ENCODE measurements around the gene PEX6. TPM values are rescaled to one million over a fixed set of nuclear protein-coding genes. Genes with fewer than 3 reads are reported as not detected.
"Not testable (repeated sequence)": the region's sequence is repeated elsewhere in the genome, so short reads cannot be mapped to it uniquely, and the experiment has no call there.

The PEX6 gene
- total and polyA plus RNA-seq, 8 donors, result 5.5 to 118 (median 15.7) TPM

DNA sequence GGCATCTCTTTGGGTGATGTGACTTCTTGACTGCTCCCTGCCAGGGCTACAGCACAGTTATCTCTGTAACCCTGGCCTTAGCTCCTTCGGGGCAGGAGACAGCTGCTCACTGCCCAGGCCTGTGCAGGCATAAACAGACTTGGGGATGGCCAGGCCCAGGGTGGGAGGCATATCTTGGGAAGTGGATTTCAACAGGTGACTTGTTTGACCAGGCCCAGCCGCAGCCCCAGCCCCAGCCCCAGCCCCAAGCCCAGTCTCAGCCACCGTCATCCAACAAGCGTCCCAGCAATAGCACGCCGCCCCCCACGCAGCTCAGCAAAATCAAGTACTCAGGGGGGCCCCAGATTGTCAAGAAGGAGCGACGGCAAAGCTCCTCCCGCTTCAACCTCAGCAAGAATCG lies 27.3 kb upstream of the PEX6 start:
- H3K36me3 ChIP-seq, result peaks cover 38 to 85% (median 70%) of the 10 kb centered on the region in 4 donors
- WGBS, 5 donors, result 89 to 98% (median 96%) methylated on average over 6 to 11 of the region's 11 CpGs
- no peaks in the 10 kb centered on the region for H3K27me3 ChIP-seq
- H3K4me3 ChIP-seq, result no peak overlapping the region
- no peak overlapping the region for H3K27ac ChIP-seq
- intact Hi-C loops (cut with DNase I; ENCODE audit: low total_unique reads), result no loop called here
- TF ChIP-seq POLR2AphosphoS5 (IDR thresholded peaks at IDR 0.05) (no peak), POLR2A (IDR thresholded peaks at IDR 0.05) (no peak), EP300 (IDR thresholded peaks at IDR 0.05) (no peak)
- TF ChIP-seq, protein P1, sequence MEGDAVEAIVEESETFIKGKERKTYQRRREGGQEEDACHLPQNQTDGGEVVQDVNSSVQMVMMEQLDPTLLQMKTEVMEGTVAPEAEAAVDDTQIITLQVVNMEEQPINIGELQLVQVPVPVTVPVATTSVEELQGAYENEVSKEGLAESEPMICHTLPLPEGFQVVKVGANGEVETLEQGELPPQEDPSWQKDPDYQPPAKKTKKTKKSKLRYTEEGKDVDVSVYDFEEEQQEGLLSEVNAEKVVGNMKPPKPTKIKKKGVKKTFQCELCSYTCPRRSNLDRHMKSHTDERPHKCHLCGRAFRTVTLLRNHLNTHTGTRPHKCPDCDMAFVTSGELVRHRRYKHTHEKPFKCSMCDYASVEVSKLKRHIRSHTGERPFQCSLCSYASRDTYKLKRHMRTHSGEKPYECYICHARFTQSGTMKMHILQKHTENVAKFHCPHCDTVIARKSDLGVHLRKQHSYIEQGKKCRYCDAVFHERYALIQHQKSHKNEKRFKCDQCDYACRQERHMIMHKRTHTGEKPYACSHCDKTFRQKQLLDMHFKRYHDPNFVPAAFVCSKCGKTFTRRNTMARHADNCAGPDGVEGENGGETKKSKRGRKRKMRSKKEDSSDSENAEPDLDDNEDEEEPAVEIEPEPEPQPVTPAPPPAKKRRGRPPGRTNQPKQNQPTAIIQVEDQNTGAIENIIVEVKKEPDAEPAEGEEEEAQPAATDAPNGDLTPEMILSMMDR (IDR thresholded peaks at IDR 0.05), result no peak
- H3K4me1 ChIP-seq, result no peaks in the 10 kb centered on the region
- no peaks in the 10 kb centered on the region for H3K9me3 ChIP-seq
- no peak for DNase-seq

DNA sequence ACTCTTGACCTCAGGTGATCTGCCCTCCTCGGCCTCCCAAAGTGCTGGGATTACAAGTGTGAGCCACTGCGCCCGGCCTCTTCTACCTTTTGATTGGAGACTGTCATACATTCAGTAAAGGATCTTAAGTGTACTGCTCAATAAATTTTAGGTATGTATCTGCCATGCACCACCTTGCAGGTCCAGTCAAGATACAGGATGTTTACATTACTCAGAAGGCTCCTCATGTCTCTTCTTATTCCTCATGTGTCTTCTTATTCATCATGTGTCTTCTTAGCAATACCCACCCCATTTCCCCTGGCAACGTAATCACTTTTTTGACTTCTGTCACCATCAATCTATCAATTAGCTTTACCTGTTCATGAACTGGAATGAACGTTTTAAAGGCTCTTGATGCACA lies 26.9 kb upstream of the PEX6 start:
- intact Hi-C loops (cut with DNase I; ENCODE audit: low total_unique reads), result no loop called here
- 86 to 95% (median 92%) methylated on average over 5 of the region's 5 CpGs for WGBS, 5 donors
- H3K4me1 ChIP-seq, result no peaks in the 10 kb centered on the region
- no peak for DNase-seq
- TF ChIP-seq POLR2AphosphoS5 (IDR thresholded peaks at IDR 0.05) (no peak), EP300 (IDR thresholded peaks at IDR 0.05) (no peak), POLR2A (IDR thresholded peaks at IDR 0.05) (no peak)
- TF ChIP-seq, protein P1 (IDR thresholded peaks at IDR 0.05), result no peak
- H3K4me3 ChIP-seq, result no peak overlapping the region
- no peaks in the 10 kb centered on the region for H3K9me3 ChIP-seq
- no peaks in the 10 kb centered on the region for H3K27me3 ChIP-seq
- peaks cover 34 to 84% (median 68%) of the 10 kb centered on the region in 4 donors for H3K36me3 ChIP-seq
- no peak overlapping the region for H3K27ac ChIP-seq

DNA sequence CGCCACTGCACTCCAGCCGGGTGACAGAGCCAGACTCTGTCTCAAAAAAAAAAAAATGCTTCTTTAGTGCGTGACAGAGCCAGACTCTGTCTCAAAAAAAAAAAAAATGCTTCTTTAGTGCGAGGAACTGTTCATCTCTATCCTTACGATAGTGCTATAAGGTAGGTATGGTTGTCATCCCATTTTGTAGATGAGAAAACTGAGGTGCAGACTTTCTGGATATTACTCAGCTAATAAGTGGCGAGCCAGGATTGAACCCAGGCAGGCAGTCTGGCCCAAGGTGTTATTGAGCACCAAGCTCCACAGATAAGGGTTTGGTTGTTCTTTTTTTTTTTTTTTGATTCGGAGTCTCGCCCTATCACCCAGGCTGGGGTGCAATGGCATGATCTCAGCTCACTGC lies 22.9 kb upstream of the PEX6 start:
- TF ChIP-seq POLR2AphosphoS5 (IDR thresholded peaks at IDR 0.05) (no peak), EP300 (IDR thresholded peaks at IDR 0.05) (no peak), POLR2A (IDR thresholded peaks at IDR 0.05) (no peak)
- TF ChIP-seq, protein P1 (IDR thresholded peaks at IDR 0.05), result no peak
- WGBS, 5 donors, result 97 to 100% (median 98%) methylated on average over 8 of the region's 8 CpGs
- Histone ChIP-seq H3K27me3 (no peaks in the 10 kb centered on the region), H3K36me3 (peaks cover 9 to 50% (median 30%) of the 10 kb centered on the region in 4 donors), H3K9me3 (no peaks in the 10 kb centered on the region), H3K4me1 (peaks cover 0 to 3% (median 0%) of the 10 kb centered on the region in 4 donors), H3K4me3 (no peak overlapping the region), H3K27ac (no peak overlapping the region)
- intact Hi-C loops (cut with DNase I; ENCODE audit: low total_unique reads), result no loop called here
- DNase-seq, result no peak

DNA sequence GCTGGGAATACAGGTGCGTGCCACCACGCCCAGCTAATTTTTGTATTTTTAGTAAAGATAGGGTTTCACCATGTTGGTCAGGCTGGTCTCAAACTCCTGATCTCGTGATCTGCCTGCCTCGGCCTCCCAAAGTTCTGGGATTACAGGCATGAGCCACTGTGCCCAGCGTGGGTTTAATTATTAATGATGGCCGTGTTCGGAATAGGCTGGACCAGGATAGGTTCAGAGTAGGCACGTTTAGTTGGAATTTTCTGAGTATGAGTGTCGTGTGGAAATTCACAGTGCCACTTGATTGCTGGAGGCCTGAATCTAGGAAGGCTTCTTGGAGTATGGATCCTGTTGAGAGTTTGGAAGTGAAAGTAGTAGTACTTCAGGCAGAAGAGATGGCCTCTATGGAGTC lies 19.2 kb upstream of the PEX6 start:
- H3K36me3 ChIP-seq, result peaks cover 3 to 38% (median 22%) of the 10 kb centered on the region in 4 donors
- H3K4me3 ChIP-seq; H3K27ac ChIP-seq; H3K9me3 ChIP-seq; H3K27me3 ChIP-seq; intact Hi-C loops (cut with DNase I; ENCODE audit: low total_unique reads); DNase-seq: not testable (repeated sequence)
- peaks cover 0 to 12% (median 2%) of the 10 kb centered on the region in 4 donors for H3K4me1 ChIP-seq
- WGBS, 5 donors, result 93 to 96% (median 94%) methylated on average over 7 to 9 of the region's 9 CpGs

DNA sequence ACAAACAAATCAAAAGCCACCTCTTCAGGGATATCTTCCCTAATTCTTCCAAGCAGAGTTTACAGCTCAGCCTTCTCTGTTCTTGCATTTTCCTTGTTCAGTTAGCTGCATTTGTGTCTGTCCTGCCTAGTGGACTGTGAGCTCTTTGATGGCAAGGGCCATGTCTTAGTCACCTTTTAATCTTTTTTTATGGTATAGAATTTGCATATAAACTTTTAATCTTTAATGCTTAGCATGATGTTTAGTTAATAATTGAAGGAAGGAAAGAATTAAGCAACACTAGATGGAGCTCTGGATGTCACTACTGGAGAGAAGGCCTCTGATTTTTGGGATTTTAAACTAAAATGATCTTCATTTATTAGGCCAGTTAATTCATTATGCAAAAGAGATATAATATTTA lies 17.5 kb upstream of the PEX6 start:
- Histone ChIP-seq H3K4me3 (no peak overlapping the region), H3K36me3 (peaks cover 3 to 33% (median 21%) of the 10 kb centered on the region in 4 donors), H3K9me3 (no peaks in the 10 kb centered on the region), H3K27ac (no peak overlapping the region), H3K27me3 (no peaks in the 10 kb centered on the region), H3K4me1 (peaks cover 0 to 12% (median 2%) of the 10 kb centered on the region in 4 donors)
- TF ChIP-seq POLR2AphosphoS5 (IDR thresholded peaks at IDR 0.05) (no peak), EP300 (IDR thresholded peaks at IDR 0.05) (no peak), POLR2A (IDR thresholded peaks at IDR 0.05) (no peak)
- TF ChIP-seq, protein P1 (IDR thresholded peaks at IDR 0.05), result no peak
- intact Hi-C loops (cut with DNase I; ENCODE audit: low total_unique reads), result no loop called here
- DNase-seq, result no peak
